HepG2 (cell line): ENCODE measurements around the gene BRSK2. TPM values are rescaled to one million over a fixed set of nuclear protein-coding genes. Genes with fewer than 3 reads are reported as not detected.

ENCODE experiments used
- ATAC-seq: fragments of 200-7000 bp; cut with Tn5 transposase; 3 replicates; pipeline ENCODE4 v1.9.1; 2020; ENCODE audit warnings: mild to moderate bottlenecking, moderate library complexity
- BruUV-seq: library from RNA; stranded (reverse); fragments of 400-500 nt; replicated peaks from 2 replicates; lab custom pipeline; 2021; lab: Mats Ljungman, UMichigan
- CTCF ChIA-PET: fragments of 300-600 bp; formaldehyde crosslinking; extraction: SDS; loops from one replicate; lab custom pipeline; 2021; ENCODE audit warnings: low total read pairs, inconsistent platforms, low intra/inter-chr PET ratio; lab: Yijun Ruan, JAX
- POLR2A ChIA-PET: fragments of 350-600 bp; sonication (Branson Sonifier 250); formaldehyde crosslinking; loops from one replicate; lab custom pipeline; 2020; ENCODE audit warnings: antibody characterized with exemption, inconsistent platforms; lab: Yijun Ruan, JAX
- DNase-seq: peaks from one replicate; pipeline ENCODE4 v3.0.0-alpha.2; 2015; ENCODE audit warnings: low spot score
- FAIRE-seq: peaks from 3 replicates; lab custom pipeline; 2011; peaks lifted over from hg19 to GRCh38; lab: Jason Lieb, UNC
- H2AFZ ChIP-seq: one replicate; pipeline ENCODE4 v1.6.1; 2011; ENCODE audit warnings: low read length, inconsistent platforms
- H3K27ac ChIP-seq: fragments of 300-600 bp; 3 replicates; pipeline ENCODE4 v1.8.0; 2011; ENCODE audit warnings: mixed run types, mild to moderate bottlenecking, mixed read lengths, low read length, inconsistent platforms; ENCODE audit not compliant: insufficient read depth; ENCODE audit errors: extremely low read length
- H3K27me3 ChIP-seq, 2 experiments: fragments of 200-600 bp in 1 of 2; 2 replicates in 1 of 2; 3 replicates in 1 of 2; pipeline versions ENCODE4 v1.6.0 to v1.8.0; 2011; ENCODE audit warnings: low read length in 2 of 2, mild to moderate bottlenecking in 2 of 2, moderate library complexity in 2 of 2, inconsistent platforms in 1 of 2; ENCODE audit not compliant: insufficient read depth in 2 of 2, control insufficient read depth in 1 of 2
- H3K36me3 ChIP-seq, 2 experiments: fragments of 200-600 bp in 1 of 2; replicated peaks in 1 of 2; 2 replicates in 1 of 2; 3 replicates in 1 of 2; pipeline versions ENCODE4 v1.5.1 to v1.8.0; 2011; ENCODE audit warnings: low read length in 2 of 2, inconsistent platforms in 1 of 2; ENCODE audit not compliant: insufficient read depth in 2 of 2, control insufficient read depth in 1 of 2
- H3K4me1 ChIP-seq: 2 replicates; pipeline ENCODE4 v1.5.1; 2012; ENCODE audit warnings: low read length, inconsistent platforms; ENCODE audit not compliant: insufficient read depth
- H3K4me2 ChIP-seq: 2 replicates; pipeline ENCODE4 v1.6.0; 2011; ENCODE audit warnings: low read depth, low read length, inconsistent platforms
- H3K4me3 ChIP-seq, 3 experiments: fragments of 200-600 bp in 1 of 3; sonication (generic), shearing (Covaris generic) in 1 of 3; replicated peaks in 1 of 3; 2 replicates each; pipeline ENCODE4 v1.5.1; 2011 to 2016; ENCODE audit warnings: low read length in 3 of 3, inconsistent platforms in 2 of 3, low read depth in 2 of 3, mild to moderate bottlenecking in 2 of 3, control low read depth in 1 of 3, mixed read lengths in 1 of 3; ENCODE audit not compliant: insufficient read depth in 1 of 3
- H3K79me2 ChIP-seq: one replicate; pipeline ENCODE4 v1.6.1; 2011; ENCODE audit warnings: low read length, inconsistent platforms; ENCODE audit not compliant: insufficient read depth
- H3K9ac ChIP-seq: 2 replicates; pipeline ENCODE4 v1.6.0; 2011; ENCODE audit warnings: mild to moderate bottlenecking, low read depth, low read length, inconsistent platforms; ENCODE audit not compliant: insufficient read depth
- H3K9me3 ChIP-seq: 2 replicates; pipeline ENCODE4 v1.5.1; 2012; ENCODE audit warnings: mild to moderate bottlenecking, low read length
- H4K20me1 ChIP-seq: 2 replicates; pipeline ENCODE4 v1.6.0; 2011; ENCODE audit warnings: inconsistent platforms, mild to moderate bottlenecking, low read length, moderate library complexity; ENCODE audit not compliant: insufficient read depth
- ATRX ChIP-seq: sonication (generic); formaldehyde crosslinking; IDR thresholded peaks from 2 replicates; pipeline ENCODE4 v1.4.0; 2020; ENCODE audit warnings: missing genetic modification reagents, borderline replicate concordance
- ELF1 ChIP-seq: sonication (generic); formaldehyde crosslinking; IDR thresholded peaks from 2 replicates; pipeline ENCODE4 v1.4.0; 2020; ENCODE audit warnings: missing genetic modification reagents
- FOXC1 ChIP-seq: sonication (generic); formaldehyde crosslinking; IDR thresholded peaks from 2 replicates; pipeline ENCODE4 v1.8.0; 2022; ENCODE audit warnings: mild to moderate bottlenecking, missing genetic modification reagents, borderline replicate concordance
- MIER2 ChIP-seq: IDR thresholded peaks from 2 replicates; pipeline ENCODE4 v1.6.1; 2016; ENCODE audit warnings: missing biosample characterization, missing genetic modification reagents
- NFE2L1 ChIP-seq: sonication (generic); formaldehyde crosslinking; IDR thresholded peaks from 2 replicates; pipeline ENCODE4 v1.4.0; 2020; ENCODE audit warnings: missing genetic modification reagents, mild to moderate bottlenecking, borderline replicate concordance
- POLR2G ChIP-seq: fragments of 200-400 bp; formaldehyde crosslinking; IDR thresholded peaks from 2 replicates; pipeline ENCODE4 v1.6.1; 2018; ENCODE audit warnings: mild to moderate bottlenecking, low read depth, low read length, moderate library complexity
- RERE ChIP-seq: IDR thresholded peaks from 2 replicates; pipeline ENCODE4 v1.6.1; 2016; ENCODE audit warnings: low read depth, missing genetic modification reagents, missing compliant biosample characterization
- TBP ChIP-seq: sonication (generic); formaldehyde crosslinking; IDR thresholded peaks from 2 replicates; pipeline ENCODE4 v1.5.0; 2020; ENCODE audit warnings: missing genetic modification reagents
- ZBTB39 ChIP-seq: sonication (generic); formaldehyde crosslinking; IDR thresholded peaks from 2 replicates; pipeline ENCODE4 v1.5.0; 2020; ENCODE audit warnings: missing genetic modification reagents
- ZNF564 ChIP-seq: sonication (generic); formaldehyde crosslinking; IDR thresholded peaks from 2 replicates; pipeline ENCODE4 v1.8.1; 2023; ENCODE audit warnings: mild to moderate bottlenecking, missing genetic modification reagents
- ZNF703 ChIP-seq: sonication (generic); formaldehyde crosslinking; IDR thresholded peaks from 2 replicates; pipeline ENCODE4 v1.5.1; 2020; ENCODE audit warnings: missing genetic modification reagents, mild to moderate bottlenecking, moderate library complexity, borderline replicate concordance
- ZNF766 ChIP-seq: sonication (generic); formaldehyde crosslinking; IDR thresholded peaks from 2 replicates; pipeline ENCODE4 v1.5.0; 2020; ENCODE audit warnings: missing genetic modification reagents, borderline replicate concordance
- ZSCAN21 ChIP-seq: sonication (generic); formaldehyde crosslinking; IDR thresholded peaks from 2 replicates; pipeline ENCODE4 v1.8.0; 2022; ENCODE audit warnings: mild to moderate bottlenecking, missing genetic modification reagents, moderate library complexity, borderline replicate concordance
- WGBS: methylation state at CpG from one replicate; pipeline ENCODE4 v1.1.6; 2017; ENCODE audit warnings: low lambda C conversion rate; 5-methylcytosine and 5-hydroxymethylcytosine counted together
- in situ Hi-C: cut with HindIII; loops from 2 replicates; pipeline ENCODE4 v1.10.0; 2017; ENCODE audit warnings: low pct_unique_long_range_greater_than_20kb; ENCODE audit not compliant: extremely low pct_ligation_motif_present
- intact Hi-C: fragments of 100-400 bp; cut with micrococcal nuclease; formaldehyde crosslinking; loops from one replicate; pipeline ENCODE4 v1.10.0; 2022; ENCODE audit not compliant: unreplicated experiment
- polyA plus RNA-seq, 8 experiments: library from polyadenylated mRNA; depleted of rRNA in 3 of 8; stranded (reverse) in 7 of 8; unstranded in 1 of 8; fragments of >200 nt; fragmentation: Illumina TruSeq in 4 of 8; extraction: Trizol in 4 of 8; gene quantifications; 2 replicates each; pipeline versions ENCODE4 v1.2.1 to v1.2.3, GENCODE V29; 2011 to 2016; ENCODE audit warnings: low read depth in 4 of 8, missing spikeins in 1 of 8, mixed read lengths in 1 of 8; ENCODE audit not compliant: insufficient read depth in 1 of 8
- total RNA-seq, 5 experiments: library from RNA; depleted of rRNA; stranded (reverse); fragments of >200 nt; fragmentation: Illumina TruSeq; extraction: Trizol; gene quantifications; 2 replicates each; pipeline ENCODE4 v1.2.3, GENCODE V29; 2016; ENCODE audit warnings: low read depth in 1 of 5

Gene BRSK2
- total and polyA plus RNA-seq, 2 of the 13 experiments (the other 11 are each of a cell fraction or from before 2014, with no cell fraction given): 0.74 to 1.1 TPM

GRCh38 chr11:1484061-1484671, 94.4 kb downstream of the BRSK2 start:
- peaks cover 10% of the 10 kb centered on the region in 2 experiments; a peak in 4 of 5 replicates for H3K36me3 ChIP-seq
- whole genome bisulfite sequencing: 94% methylated on average over 9 of the region's 17 CpGs
- H3K79me2 ChIP-seq: no peaks in the 10 kb centered on the region
- no peaks in the 10 kb centered on the region for H3K4me1 ChIP-seq
- H3K9ac ChIP-seq: no peak overlapping the region
- ChIA-PET CTCF (no interaction called here), POLR2A (no interaction called here)
- intact Hi-C loops (no loop called here), in situ Hi-C loops (no loop called here)
- DNase-seq: no peak
- H3K27ac ChIP-seq: no peak overlapping the region
- FAIRE-seq: no peak
- H3K9me3 ChIP-seq: no peaks in the 10 kb centered on the region
- H4K20me1 ChIP-seq: peaks cover 5% of the 10 kb centered on the region; the same call in 1 of the 2 replicates
- BruUV-seq: no TSS peak
- H3K4me2 ChIP-seq: no peak overlapping the region
- no peaks in the 10 kb centered on the region for H3K27me3 ChIP-seq
- ATAC-seq: no peak
- H3K4me3 ChIP-seq: no peak overlapping the region
- H2AFZ ChIP-seq: no peak overlapping the region
- TF ChIP-seq ATRX (CRISPR knock-in tag) (no peak), FOXC1 (no peak), NFE2L1 (no peak), MIER2 (CRISPR knock-in tag) (no peak), RERE (no peak), ZBTB39 (CRISPR knock-in tag) (no peak), POLR2G (no peak), TBP (no peak), ELF1 (CRISPR knock-in tag) (no peak), ZNF564 (CRISPR knock-in tag) (no peak), ZNF703 (no peak), ZSCAN21 (CRISPR knock-in tag) (no peak), ZNF766 (CRISPR knock-in tag) (no peak)
